SK-N-SH (cell line): ENCODE results near the gene ITGAE. TPM values are rescaled to one million over a fixed set of nuclear protein-coding genes. Genes with fewer than 3 reads are reported as not detected.

Experiments
- CTCF ChIA-PET: fragments of 300-600, 350-600 bp; formaldehyde crosslinking; extraction: SDS; loops from one replicate; lab custom pipeline; 2021; lab: Yijun Ruan, JAX
- POLR2A ChIA-PET: fragments of 350-600 bp; sonication (Branson Sonifier 250); formaldehyde crosslinking; extraction: SDS; loops from one replicate; lab custom pipeline; 2020; ENCODE audit warnings: antibody characterized with exemption, inconsistent platforms; lab: Yijun Ruan, JAX
- DNase-seq: peaks from one replicate; pipeline ENCODE4 v3.0.0; 2012
- H2AFZ ChIP-seq: fragments of 200-600 bp; sonication (generic); 2 replicates; pipeline ENCODE4 v1.8.1; 2016; ENCODE audit warnings: antibody characterized with exemption, mild to moderate bottlenecking, low read depth
- H3F3A ChIP-seq: fragments of 200-600 bp; sonication (generic); replicated peaks from 2 replicates; pipeline ENCODE3; 2016; ENCODE audit warnings: antibody characterized with exemption, mild to moderate bottlenecking; ENCODE audit not compliant: insufficient read depth
- H3K27ac ChIP-seq, 2 experiments: fragments of 200-500 bp in 1 of 2; fragments of 200-600 bp in 1 of 2; sonication (Bioruptor generic) in 1 of 2; sonication (generic), shearing (Covaris generic) in 1 of 2; 2 replicates each; pipeline versions ENCODE4 v1.5.1 to v1.6.1; 2014 to 2016; ENCODE audit warnings: low read depth in 2 of 2, inconsistent platforms in 1 of 2, low read length in 1 of 2, mild to moderate bottlenecking in 1 of 2, mixed read lengths in 1 of 2
- H3K27me3 ChIP-seq: fragments of 200-600 bp; sonication (generic), shearing (Covaris generic); 2 replicates; pipeline ENCODE4 v1.6.1; 2016; ENCODE audit warnings: mixed run types; ENCODE audit not compliant: insufficient read depth
- H3K36me3 ChIP-seq, 2 experiments: fragments of 200-500 bp in 1 of 2; fragments of 200-600 bp in 1 of 2; sonication (Bioruptor generic) in 1 of 2; sonication (generic) in 1 of 2; replicated peaks in 1 of 2; 2 replicates each; pipeline versions ENCODE3 to v1.5.1; 2014 to 2016; ENCODE audit warnings: low read length in 1 of 2, mild to moderate bottlenecking in 1 of 2; ENCODE audit not compliant: insufficient read depth in 2 of 2, control insufficient read depth in 1 of 2
- H3K4me1 ChIP-seq, 2 experiments: fragments of 200-500 bp in 1 of 2; fragments of 200-600 bp in 1 of 2; sonication (Bioruptor generic) in 1 of 2; sonication (generic), shearing (Covaris generic) in 1 of 2; 2 replicates each; pipeline versions ENCODE4 v1.5.1 to v1.6.1; 2014 to 2016; ENCODE audit warnings: low read depth in 1 of 2, low read length in 1 of 2, mixed run types in 1 of 2; ENCODE audit not compliant: insufficient read depth in 2 of 2, control insufficient read depth in 1 of 2
- H3K4me2 ChIP-seq: fragments of 200-600 bp; sonication (generic), shearing (Covaris generic); 2 replicates; pipeline ENCODE4 v1.6.1; 2017; ENCODE audit warnings: mixed run types
- H3K4me3 ChIP-seq, 2 experiments: fragments of 200-500 bp in 1 of 2; fragments of 200-600 bp in 1 of 2; sonication (Bioruptor generic) in 1 of 2; sonication (generic), shearing (Covaris generic) in 1 of 2; 2 replicates each; pipeline versions ENCODE4 v1.5.1 to v1.8.1; 2014 to 2016; ENCODE audit warnings: low read depth in 2 of 2, inconsistent platforms in 1 of 2, low read length in 1 of 2, mild to moderate bottlenecking in 1 of 2, mixed read lengths in 1 of 2, moderate library complexity in 1 of 2
- H3K79me2 ChIP-seq: fragments of 200-600 bp; sonication (generic); 2 replicates; pipeline ENCODE4 v1.8.1; 2017; ENCODE audit warnings: mild to moderate bottlenecking; ENCODE audit not compliant: insufficient read depth
- H3K9ac ChIP-seq: fragments of 200-600 bp; sonication (generic); 2 replicates; pipeline ENCODE4 v1.6.1; 2017; ENCODE audit warnings: mixed run types
- H3K9me2 ChIP-seq: fragments of 200-600 bp; sonication (generic); 2 replicates; pipeline ENCODE4 v1.6.1; 2017; ENCODE audit warnings: mixed run types
- H3K9me3 ChIP-seq: fragments of 200-600 bp; sonication (generic); 2 replicates; pipeline ENCODE4 v1.6.1; 2017; ENCODE audit warnings: mixed run types, mild to moderate bottlenecking, moderate library complexity
- H4K20me1 ChIP-seq: fragments of 200-600 bp; sonication (generic); 2 replicates; pipeline ENCODE4 v1.6.1; 2017; ENCODE audit warnings: mild to moderate bottlenecking, mixed run types; ENCODE audit not compliant: insufficient read depth
- CHD2 ChIP-seq: fragments of 150-350 bp; IDR thresholded peaks from 2 replicates; pipeline ENCODE4 v1.6.1; 2018; ENCODE audit warnings: low read length; ENCODE audit not compliant: partially characterized antibody
- ELF1 ChIP-seq: IDR thresholded peaks from 2 replicates; pipeline ENCODE4 v1.4.0; 2012
- EP300 ChIP-seq, 2 experiments: IDR thresholded peaks; 2 replicates each; pipeline versions ENCODE4 v1.4.0 to v1.6.1; 2012; ENCODE audit warnings: borderline replicate concordance in 1 of 2, low read depth in 1 of 2, low read length in 1 of 2
- FOXJ3 ChIP-seq: sonication (generic); formaldehyde crosslinking; IDR thresholded peaks from 2 replicates; pipeline ENCODE4 v1.5.1; 2020; ENCODE audit warnings: mild to moderate bottlenecking, missing genetic modification reagents
- GABPA ChIP-seq: IDR thresholded peaks from 2 replicates; pipeline ENCODE4 v1.4.0; 2012; ENCODE audit warnings: low read depth, mild to moderate bottlenecking
- MAX ChIP-seq: IDR thresholded peaks from 2 replicates; pipeline ENCODE4 v1.4.0; 2012; ENCODE audit warnings: low read depth
- MEF2A ChIP-seq: IDR thresholded peaks from 2 replicates; pipeline ENCODE4 v1.4.0; 2012; ENCODE audit warnings: low read depth, borderline replicate concordance
- NFIC ChIP-seq: IDR thresholded peaks from 2 replicates; pipeline ENCODE4 v1.4.0; 2012; ENCODE audit warnings: borderline replicate concordance
- POLR2AphosphoS5 ChIP-seq: IDR thresholded peaks from 2 replicates; pipeline ENCODE4 v1.6.1; 2012; ENCODE audit warnings: low read depth, low read length
- RCOR1 ChIP-seq: fragments of 150-350 bp; IDR thresholded peaks from 2 replicates; pipeline ENCODE4 v1.6.1; 2017; ENCODE audit warnings: antibody characterized with exemption, low read length
- REST ChIP-seq: IDR thresholded peaks from 2 replicates; pipeline ENCODE4 v1.6.1; 2012; ENCODE audit warnings: mild to moderate bottlenecking, low read depth, low read length, moderate library complexity
- SMC3 ChIP-seq: IDR thresholded peaks from 2 replicates; pipeline ENCODE4 v1.6.1; 2012; ENCODE audit warnings: low read depth, low read length, improper control_type of control experiment
- TEAD4 ChIP-seq: IDR thresholded peaks from 2 replicates; pipeline ENCODE4 v1.4.0; 2012; ENCODE audit warnings: mild to moderate bottlenecking, borderline replicate concordance; ENCODE audit not compliant: insufficient read depth
- WGBS: methylation state at CpG from one replicate; pipeline ENCODE4 v1.1.6; 2017; ENCODE audit warnings: low lambda C conversion rate; 5-methylcytosine and 5-hydroxymethylcytosine counted together
- polyA plus RNA-seq, 3 experiments: library from polyadenylated mRNA; depleted of rRNA; stranded (reverse); fragments of >200 nt; gene quantifications; 2 replicates each; pipeline ENCODE4 v1.2.3, GENCODE V29; 2012
- TF ChIP-seq, protein P1 (sequence below): fragments of 150-350 bp; IDR thresholded peaks from 2 replicates; pipeline ENCODE4 v1.6.1; 2016; ENCODE audit warnings: mild to moderate bottlenecking, low read depth, low read length
- TF ChIP-seq, protein P2 (sequence below): IDR thresholded peaks from 2 replicates; pipeline ENCODE4 v1.4.0; 2012; ENCODE audit warnings: low read depth, borderline replicate concordance

The ITGAE gene
- polyA plus RNA-seq, 1 of the 3 experiments (the other 2 are of a cell fraction) = 56.7 TPM

DNA sequence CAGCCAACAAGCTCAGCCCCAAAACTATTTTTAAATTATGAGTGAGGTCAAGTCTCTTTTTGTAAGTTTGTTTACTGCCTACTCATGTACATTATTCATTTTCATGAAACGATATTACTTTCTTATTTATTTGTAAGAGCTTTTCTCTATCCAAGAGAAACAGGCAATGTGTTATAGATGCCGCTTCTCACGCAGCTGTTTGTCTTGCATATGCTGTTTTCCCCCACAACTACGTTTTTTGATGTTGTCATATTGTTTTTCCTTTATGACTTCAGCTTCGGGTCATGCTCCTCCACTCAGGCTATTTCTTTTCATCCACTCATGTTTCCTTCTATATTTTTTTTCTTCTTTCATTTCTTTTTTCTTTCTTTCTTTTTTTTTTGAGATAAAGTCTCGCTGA, 20.0 kb downstream of the ITGAE start (continued):
- TF ChIP-seq, protein P1, sequence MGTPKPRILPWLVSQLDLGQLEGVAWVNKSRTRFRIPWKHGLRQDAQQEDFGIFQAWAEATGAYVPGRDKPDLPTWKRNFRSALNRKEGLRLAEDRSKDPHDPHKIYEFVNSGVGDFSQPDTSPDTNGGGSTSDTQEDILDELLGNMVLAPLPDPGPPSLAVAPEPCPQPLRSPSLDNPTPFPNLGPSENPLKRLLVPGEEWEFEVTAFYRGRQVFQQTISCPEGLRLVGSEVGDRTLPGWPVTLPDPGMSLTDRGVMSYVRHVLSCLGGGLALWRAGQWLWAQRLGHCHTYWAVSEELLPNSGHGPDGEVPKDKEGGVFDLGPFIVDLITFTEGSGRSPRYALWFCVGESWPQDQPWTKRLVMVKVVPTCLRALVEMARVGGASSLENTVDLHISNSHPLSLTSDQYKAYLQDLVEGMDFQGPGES = no peak
- TF ChIP-seq NFIC = no peak
- no peak for TF ChIP-seq MEF2A
- TF ChIP-seq REST = no peak
- TF ChIP-seq GABPA = no peak

DNA sequence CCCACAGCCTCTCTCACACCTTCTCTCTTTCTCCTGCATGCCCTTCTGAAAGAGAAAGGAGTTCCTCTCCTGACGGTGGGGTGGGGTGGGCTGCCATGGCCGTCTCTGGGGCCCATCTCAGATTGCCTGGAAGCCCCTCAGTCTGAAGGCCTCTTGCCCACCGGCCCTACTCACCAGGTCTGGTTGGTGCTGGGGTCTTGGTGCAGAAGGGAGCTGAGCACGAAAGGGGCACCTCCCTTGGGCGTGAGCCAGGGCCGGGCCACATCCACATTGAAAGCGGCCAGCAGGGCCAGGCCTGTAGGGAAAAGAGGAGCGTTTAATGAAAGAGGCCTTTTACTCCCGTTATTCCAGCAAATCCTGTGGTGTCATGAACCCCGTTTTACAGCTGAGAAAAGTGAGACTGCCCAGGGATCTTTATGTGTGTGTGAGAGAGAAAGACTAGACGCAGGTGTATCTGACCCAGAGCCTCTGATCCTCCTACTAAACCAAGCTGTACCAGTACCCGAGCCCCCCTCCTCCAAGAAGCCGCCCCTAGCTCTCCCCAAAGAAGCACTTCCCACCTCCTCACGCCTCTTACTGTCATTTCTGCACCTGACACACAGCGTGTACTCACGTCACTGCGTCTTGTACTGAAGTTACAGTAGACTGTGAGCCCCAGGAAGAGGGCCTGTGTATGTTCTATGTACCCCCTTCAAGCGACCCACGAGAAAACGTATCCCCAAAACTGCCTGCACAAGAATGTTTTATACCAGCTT, 23.4 kb downstream of the ITGAE start:
- Histone ChIP-seq H2AFZ (no peak overlapping the region), H3K9ac (no peak overlapping the region), H3K27me3 (no peaks in the 10 kb centered on the region), H3F3A (no peaks in the 10 kb centered on the region), H3K9me3 (no peaks in the 10 kb centered on the region), H3K4me1 (no peaks in the 10 kb centered on the region), H3K79me2 (no peaks in the 10 kb centered on the region), H3K4me2 (no peak overlapping the region), H4K20me1 (no peaks in the 10 kb centered on the region), H3K36me3 (no peaks in the 10 kb centered on the region), H3K9me2 (no peaks in the 10 kb centered on the region), H3K27ac (no peak overlapping the region), H3K4me3 (no peak overlapping the region)
- CTCF ChIA-PET = interaction anchor here (0.6 to 2.2 kb wide), 3 partner anchors 20 to 40 kb away, joined by 4 to 7 read pairs (median 4); no protein-coding TSS in a partner anchor
- POLR2A ChIA-PET = no interaction called here
- DNase-seq = no peak
- TF ChIP-seq GABPA (no peak), RCOR1 (no peak), SMC3 (no peak), MEF2A (no peak), MAX (no peak), EP300 (IDR thresholded peaks at IDR 0.05; ENCODE audit: borderline replicate concordance in 1 of 2, low read depth in 1 of 2, low read length in 1 of 2) (no peak), POLR2AphosphoS5 (no peak), NFIC (no peak), ELF1 (no peak), FOXJ3 (CRISPR knock-in tag) (no peak), TEAD4 (no peak), CHD2 (no peak)
- TF ChIP-seq, protein P2, sequence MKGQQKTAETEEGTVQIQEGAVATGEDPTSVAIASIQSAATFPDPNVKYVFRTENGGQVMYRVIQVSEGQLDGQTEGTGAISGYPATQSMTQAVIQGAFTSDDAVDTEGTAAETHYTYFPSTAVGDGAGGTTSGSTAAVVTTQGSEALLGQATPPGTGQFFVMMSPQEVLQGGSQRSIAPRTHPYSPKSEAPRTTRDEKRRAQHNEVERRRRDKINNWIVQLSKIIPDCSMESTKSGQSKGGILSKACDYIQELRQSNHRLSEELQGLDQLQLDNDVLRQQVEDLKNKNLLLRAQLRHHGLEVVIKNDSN = no peak
- WGBS = 74% methylated on average over 20 of the region's 20 CpGs
